HepG2 (cell line): ENCODE data around the gene SH3PXD2A.

Experiments
- JUND ChIP-seq: sonication (generic); formaldehyde crosslinking; IDR thresholded peaks from 2 replicates; pipeline ENCODE4 v1.8.0; 2022; ENCODE audit warnings: mild to moderate bottlenecking, missing genetic modification reagents
- ZFP36L1 ChIP-seq: sonication (generic); formaldehyde crosslinking; IDR thresholded peaks from 2 replicates; pipeline ENCODE4 v1.8.0; 2022; ENCODE audit warnings: mild to moderate bottlenecking, missing genetic modification reagents, moderate library complexity
- TF ChIP-seq, protein P1 (sequence below): sonication (generic); formaldehyde crosslinking; IDR thresholded peaks from 2 replicates; pipeline ENCODE4 v1.9.0; 2022; ENCODE audit warnings: low read depth, missing genetic modification reagents
- TF ChIP-seq, protein P2 (sequence below): sonication (generic); formaldehyde crosslinking; IDR thresholded peaks from 2 replicates; pipeline ENCODE4 v1.5.0; 2020; ENCODE audit warnings: missing genetic modification reagents

- TF ChIP-seq, protein P1, sequence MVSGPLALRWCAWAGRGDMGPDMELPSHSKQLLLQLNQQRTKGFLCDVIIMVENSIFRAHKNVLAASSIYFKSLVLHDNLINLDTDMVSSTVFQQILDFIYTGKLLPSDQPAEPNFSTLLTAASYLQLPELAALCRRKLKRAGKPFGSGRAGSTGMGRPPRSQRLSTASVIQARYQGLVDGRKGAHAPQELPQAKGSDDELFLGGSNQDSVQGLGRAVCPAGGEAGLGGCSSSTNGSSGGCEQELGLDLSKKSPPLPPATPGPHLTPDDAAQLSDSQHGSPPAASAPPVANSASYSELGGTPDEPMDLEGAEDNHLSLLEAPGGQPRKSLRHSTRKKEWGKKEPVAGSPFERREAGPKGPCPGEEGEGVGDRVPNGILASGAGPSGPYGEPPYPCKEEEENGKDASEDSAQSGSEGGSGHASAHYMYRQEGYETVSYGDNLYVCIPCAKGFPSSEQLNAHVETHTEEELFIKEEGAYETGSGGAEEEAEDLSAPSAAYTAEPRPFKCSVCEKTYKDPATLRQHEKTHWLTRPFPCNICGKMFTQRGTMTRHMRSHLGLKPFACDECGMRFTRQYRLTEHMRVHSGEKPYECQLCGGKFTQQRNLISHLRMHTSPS (CRISPR knock-in tag) = no peak
- TF ChIP-seq, protein P2, sequence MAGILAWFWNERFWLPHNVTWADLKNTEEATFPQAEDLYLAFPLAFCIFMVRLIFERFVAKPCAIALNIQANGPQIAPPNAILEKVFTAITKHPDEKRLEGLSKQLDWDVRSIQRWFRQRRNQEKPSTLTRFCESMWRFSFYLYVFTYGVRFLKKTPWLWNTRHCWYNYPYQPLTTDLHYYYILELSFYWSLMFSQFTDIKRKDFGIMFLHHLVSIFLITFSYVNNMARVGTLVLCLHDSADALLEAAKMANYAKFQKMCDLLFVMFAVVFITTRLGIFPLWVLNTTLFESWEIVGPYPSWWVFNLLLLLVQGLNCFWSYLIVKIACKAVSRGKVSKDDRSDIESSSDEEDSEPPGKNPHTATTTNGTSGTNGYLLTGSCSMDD = no peak
- no peak for TF ChIP-seq ZFP36L1 (CRISPR knock-in tag)
- no peak for TF ChIP-seq JUND (CRISPR knock-in tag)
Measured at GRCh38 chr10:103701380-103702222, 153.8 kb downstream of the SH3PXD2A start.
